Measurements from ENCODE around the gene ADA.
"Not testable (repeated sequence)": the region's sequence is repeated elsewhere in the genome, so short reads cannot be mapped to it uniquely, and the experiment has no call there.

Gene ADA

DNA sequence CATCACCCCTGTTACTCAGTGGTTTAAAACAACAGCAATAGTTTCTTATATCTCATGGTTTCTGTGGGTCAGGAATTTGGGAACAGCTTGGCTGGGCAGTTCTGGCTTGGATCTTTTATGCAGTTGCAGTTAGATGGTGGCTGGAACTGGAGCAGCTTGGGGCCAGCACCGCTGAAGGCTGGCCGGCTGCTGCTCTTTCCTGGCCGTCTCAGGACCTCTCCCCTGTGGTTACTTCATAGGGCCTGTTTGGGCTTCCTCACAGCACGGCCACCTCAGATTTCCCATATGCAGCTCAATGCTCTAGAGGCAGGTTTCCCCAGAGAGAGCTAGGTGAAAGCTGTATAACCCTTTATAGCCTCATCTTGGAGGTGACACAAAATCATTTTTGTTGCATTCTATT lies 53.6 kb downstream of the ADA start:
- no peak for DNase-seq

DNA sequence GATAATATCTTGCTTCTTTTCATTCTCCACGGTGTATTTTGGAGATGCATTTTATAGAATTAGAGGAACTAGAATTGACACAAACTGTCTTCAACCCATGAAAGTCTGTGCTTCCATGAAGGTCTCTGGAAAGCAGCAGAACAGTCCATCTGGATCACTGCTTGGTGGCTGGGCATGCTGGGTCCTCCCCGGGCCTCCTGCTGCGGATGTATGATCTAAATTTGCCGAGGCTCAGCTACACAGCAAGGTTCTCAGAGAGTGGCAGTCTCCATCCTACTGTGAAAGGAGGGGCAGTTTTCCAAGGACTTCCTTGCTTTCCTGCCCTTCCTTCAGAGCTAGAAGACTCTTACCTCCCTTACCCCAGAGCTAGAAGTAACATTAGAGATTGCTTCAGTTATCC lies 54.0 kb downstream of the ADA start:
- no peak for DNase-seq

GRCh38 chr20:44596876-44597275 lies 54.6 kb downstream of the ADA start:
- no peak for DNase-seq

DNA sequence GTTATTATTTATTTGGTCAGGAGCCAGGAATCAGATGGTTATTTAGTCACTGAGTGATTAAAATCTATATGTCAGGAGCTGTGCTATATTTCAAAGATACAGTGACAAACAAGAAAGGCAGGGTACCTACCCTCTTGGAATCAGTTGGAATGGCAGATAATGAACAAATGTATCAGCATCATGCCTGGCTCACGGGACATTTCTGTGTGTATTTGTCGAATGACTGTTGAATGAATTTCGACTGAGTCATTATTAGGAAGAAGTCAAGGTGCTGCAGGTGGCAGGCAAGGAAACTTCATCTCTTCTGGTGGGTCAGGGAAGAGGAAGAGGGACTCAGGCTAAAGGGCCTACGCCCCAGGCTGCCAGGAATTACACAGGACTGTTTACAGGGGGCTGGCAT lies 55.5 kb downstream of the ADA start:
- no peak for DNase-seq

DNA sequence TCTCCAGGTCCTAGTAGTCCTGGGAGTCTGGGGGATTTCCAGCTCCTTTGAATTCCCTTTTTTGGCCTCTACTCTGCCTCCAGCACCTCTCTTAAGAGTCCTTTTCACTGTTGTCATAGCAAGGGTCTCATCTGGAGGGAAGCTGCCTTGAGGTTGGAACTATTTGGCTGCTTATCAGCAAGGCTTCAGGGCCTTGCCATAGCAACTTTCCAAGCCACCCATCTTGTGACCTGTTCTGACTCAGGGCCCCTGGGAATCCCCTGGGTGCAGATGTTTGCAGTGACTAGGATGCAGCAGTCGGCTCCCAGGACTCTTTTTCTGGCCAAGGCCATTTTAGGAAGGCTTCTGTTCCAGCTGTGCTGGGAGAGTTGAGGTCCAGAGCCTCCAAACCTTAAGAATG lies 56.8 kb downstream of the ADA start:
- no peak for DNase-seq

- DNase-seq, result no peak
These were observed 57.7 kb downstream of the ADA start for GRCh38 chr20:44593751-44594150.

DNA sequence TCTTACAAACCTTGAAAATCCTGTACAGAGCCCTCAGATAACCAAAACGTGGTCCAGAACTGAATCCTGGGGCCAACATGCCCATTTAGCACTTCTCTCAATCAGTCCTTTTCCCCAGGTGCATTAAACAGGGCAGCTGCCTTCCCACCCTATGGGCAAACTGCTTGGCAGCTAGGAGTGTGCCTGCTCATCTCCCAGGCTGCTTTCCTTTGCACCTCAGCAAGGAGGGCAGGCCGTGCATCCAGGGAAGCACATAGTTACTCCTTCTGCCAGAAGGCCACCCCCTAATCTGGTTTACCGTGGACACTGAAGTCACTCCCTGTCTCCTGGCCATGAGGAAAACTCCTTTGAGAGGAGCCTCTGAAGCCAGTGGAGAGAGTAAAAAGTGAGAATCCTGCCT lies 59.1 kb downstream of the ADA start:
- DNase-seq, result no peak

DNA sequence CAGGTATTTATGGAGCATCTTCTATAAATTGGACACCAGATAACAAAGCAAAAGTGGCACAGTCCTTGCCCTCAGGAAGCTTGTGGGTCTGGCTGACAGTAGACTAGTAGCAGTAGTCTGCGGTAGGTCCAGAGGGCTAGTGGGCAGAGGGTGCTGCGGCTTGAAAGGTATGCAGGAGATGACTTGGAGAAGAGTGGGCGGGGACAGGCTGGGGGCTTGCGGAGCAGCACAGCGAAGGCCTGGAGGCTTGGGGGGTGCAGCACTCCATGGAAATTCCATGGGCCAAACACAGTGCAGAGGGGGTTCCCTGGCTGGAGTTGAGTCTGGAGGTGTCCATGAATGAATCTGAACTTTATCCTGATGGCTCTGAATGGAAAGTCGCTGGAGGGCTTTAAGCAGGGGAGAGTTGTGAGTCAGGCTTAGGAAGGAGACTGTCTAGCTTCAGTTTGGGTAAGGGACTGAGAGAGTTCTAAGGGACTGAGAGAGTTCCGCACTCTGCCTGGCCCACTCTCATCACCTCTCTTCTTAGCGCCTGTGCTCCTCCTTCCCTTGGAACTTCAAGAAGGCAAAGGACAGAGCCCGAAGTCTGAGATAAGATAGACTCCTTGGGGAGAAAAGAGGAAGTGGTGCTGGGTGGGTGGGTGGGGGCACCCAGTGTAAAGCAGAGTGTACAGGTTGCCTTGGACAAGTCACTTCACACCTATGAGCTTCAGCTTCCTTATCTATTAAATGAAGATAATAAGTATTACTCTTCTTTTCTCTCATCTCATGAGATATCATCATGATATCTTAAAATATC lies 60.3 kb downstream of the ADA start:
- no peak for DNase-seq

- no peak for DNase-seq
These were observed 62.0 kb downstream of the ADA start for GRCh38 chr20:44589537-44589936.

GRCh38 chr20:44588321-44588720 lies 63.2 kb downstream of the ADA start:
- DNase-seq, result not testable (repeated sequence)

DNA sequence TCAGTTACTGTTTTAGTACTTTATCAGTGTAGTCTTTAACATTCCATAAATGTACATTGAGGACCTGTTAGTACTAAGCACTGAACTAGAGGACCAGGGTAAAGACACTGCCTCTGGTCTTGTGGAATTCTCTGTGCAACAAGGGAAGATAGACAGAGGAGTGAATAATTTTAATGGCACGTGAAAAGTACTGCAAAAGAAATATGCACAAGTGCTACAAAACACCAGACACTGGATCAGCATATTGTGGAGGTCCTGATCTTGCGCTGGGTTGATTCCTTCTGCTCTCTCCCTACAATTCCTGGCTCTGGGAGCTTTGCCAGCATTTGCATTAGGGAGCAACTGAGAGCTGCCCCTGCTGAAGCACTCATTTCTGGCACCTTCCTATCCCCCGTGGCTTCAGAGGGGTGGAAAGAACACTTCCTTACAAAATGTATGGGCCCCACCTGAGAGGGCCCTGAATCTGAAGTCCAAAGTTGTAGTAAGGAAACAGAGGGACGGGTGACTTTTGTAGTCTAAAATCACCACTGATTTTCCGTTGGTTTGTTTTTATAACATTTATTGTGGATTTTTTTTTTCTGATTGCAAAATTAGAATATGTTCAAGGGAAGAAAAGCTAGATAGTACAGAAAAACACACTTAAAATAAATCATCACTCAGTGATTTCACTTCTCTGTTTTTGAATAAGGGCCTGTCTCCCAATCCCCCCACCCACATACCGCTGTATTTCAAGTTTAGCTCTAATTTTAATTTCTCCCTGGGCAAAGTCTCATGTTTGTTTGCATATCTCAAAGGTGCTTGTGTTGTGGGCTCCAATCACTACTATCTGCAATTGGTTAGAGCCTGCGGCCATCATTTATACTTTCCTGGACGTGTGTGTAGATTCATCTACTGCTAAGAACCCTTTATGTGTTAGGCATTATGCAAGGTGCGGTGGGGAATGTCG lies 64.2 kb downstream of the ADA start:
- DNase-seq, result peak; percentile 73

DNA sequence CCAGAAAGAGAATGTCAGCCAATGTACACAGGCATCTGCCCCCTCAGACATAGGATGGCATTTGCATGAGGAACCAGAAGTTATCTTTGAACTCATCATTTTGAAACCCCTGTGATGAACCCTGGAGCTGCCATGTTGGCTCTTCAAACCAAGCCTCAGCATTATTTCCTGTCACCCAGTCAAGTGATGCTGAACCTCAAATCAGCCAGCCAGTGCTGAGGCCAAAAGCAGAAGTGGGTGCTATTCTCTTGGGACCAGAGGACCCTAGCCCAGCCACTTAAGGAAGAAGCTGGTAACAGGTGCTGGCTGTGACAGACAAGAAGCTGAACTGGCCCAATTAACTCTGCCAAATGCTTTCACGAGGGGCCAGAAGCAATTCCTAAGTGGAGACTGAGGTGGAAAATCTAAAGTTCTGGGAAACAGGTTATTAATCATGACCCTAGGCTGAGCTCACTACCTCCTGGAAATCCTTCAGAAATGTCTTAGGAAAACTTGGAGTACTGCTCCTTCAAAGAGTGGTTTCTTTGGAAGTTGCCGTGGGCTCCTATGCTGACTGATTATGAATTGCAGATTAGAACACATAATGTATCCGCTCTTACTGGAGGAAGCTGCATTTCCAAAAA lies 65.1 kb downstream of the ADA start:
- peak; percentile 34 for DNase-seq

GRCh38 chr20:44585057-44585963 lies 66.2 kb downstream of the ADA start:
- DNase-seq, result peak; percentile 99

DNA sequence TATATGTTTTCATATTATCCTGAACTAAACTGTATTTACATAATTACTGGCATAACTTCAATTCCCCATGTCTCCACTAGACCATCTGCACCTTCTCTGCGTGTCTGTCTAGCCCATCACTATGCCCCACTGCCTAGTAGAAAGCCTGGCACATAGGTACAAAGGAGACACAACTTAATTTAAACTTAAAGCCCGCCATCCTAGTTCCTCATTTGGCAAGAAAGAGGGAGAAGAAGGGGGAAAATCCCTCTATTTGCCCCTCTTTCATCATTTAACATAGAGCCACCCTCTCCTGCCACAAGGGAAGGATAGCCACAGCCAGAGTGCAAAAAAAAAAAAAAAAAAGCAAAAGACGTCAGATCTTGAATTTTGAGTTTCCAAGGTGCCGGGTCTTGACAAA lies 67.3 kb downstream of the ADA start:
- no peak for DNase-seq

DNA sequence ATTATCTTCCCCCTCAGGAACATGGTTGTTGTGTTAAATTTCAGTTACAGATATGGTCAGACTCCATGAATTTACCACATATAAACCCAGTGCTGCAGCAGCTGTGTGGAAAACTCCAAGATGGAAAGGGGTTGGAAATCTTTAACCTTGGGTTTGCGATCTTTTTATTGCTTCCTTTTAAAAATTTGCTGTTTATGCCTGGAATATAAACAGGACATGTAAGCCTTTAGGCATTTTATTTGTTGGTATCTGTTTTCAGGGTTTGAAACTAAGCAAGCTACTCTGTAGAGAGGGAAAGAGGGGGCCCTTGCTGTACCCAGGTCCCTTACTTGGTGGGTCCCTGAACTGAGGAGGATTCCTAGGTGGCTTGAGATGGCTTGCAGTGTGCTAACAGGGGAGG lies 68.3 kb downstream of the ADA start:
- DNase-seq, result no peak

GRCh38 chr20:44582311-44583025 lies 69.0 kb downstream of the ADA start, which contains the start of gene PKIG:
PKIG (plus strand) TSS chr20:44582579; CDS start chr20:44614557, 31,978 bp downstream.
- DNase-seq, result no peak

DNA sequence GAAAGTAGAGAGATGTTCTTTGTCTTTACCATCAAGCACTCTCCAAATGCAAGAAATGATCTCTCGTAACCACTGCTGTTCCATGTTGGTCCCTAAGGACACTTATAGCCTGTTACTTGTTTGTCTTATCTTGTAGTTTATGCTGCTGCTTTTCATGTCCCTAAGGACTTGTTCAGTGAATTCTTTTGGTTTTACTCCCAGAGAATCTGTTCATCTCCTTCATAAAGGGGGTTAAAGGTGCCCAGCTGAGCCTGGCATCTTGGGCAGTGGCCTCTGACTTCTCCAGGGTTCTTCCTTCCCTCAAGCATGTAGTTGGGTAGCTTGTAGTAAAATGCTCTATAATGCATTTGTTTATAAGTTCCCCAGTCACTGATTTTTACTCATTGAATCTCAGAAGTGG lies 70.0 kb downstream of the ADA start:
- no peak for DNase-seq

DNA sequence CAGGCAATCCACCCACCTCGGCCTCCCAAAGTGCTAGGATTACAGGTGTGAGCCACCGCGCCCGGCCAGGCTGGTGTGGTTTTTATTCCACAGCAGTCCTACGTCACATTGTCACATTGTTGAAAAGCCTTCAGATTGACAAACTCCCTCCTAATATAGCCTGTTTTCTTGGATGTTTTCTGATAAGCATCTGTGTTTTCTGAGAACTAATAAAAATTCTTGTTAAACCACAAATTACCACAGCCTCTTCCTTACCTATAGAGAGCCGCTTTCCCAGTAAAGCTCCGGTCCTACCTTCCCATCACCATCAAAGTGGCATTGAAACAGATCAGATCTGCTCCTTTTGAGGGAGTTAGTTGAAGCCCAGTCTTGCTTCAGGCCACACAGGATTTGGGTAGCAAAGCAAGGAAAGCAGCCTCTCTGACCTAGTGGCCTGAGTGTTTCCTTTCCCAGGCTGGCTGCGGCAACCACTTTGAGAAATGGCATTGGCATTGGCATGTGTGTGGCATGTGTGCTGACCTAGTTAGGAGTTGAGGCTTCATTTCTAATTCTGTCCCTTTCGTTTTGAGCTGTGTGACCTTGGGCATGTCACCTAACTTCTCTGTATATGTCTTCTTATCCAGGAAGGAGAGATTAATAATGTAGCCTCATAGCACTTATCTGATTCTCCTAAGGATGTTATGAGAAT lies 70.8 kb downstream of the ADA start:
- DNase-seq, result no peak

- DNase-seq, result no peak
These were observed 72.0 kb downstream of the ADA start for GRCh38 chr20:44579313-44580081.

GRCh38 chr20:44576297-44576696 lies 75.2 kb downstream of the ADA start:
- DNase-seq, result peak; percentile 15
